ENCODE measurements around the gene RFX4.

The RFX4 gene

GRCh38 chr12:106646472-106646871 is 63.7 kb downstream of the RFX4 start:
- no peak for DNase-seq (ENCODE audit: low read depth in 3 of 3)

GRCh38 chr12:106647793-106648514 is 65.2 kb downstream of the RFX4 start:
- DNase-seq (ENCODE audit: low read depth in 3 of 3): no peak

- DNase-seq (ENCODE audit: low read depth in 3 of 3): no peak
Observed at GRCh38 chr12:106648736-106649135, 65.9 kb downstream of the RFX4 start.

DNA sequence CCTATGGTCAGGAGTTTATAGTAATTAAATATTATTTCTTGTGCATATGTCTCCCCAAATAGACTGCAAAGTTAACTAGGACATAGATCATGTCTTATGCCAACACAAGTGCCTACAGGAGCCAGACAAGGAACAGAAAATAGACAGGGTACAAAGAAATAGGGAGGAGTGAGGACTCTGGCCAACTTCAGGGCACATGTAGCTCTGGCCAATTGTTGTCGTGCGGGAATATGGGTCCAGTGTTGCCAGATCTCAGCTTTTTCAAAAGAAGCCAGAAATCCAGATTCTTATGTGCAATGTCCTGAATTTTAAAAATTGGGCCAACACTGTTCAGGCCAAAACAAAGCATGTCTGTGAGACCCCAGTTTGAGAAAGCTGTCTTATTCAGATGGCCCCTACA is 68.7 kb downstream of the RFX4 start:
- no peak for DNase-seq (ENCODE audit: low read depth in 3 of 3)

GRCh38 chr12:106652510-106653015 is 69.8 kb downstream of the RFX4 start:
- DNase-seq (ENCODE audit: low read depth in 3 of 3): no peak

GRCh38 chr12:106655577-106655976 is 72.8 kb downstream of the RFX4 start:
- DNase-seq (ENCODE audit: low read depth in 3 of 3): no peak

DNA sequence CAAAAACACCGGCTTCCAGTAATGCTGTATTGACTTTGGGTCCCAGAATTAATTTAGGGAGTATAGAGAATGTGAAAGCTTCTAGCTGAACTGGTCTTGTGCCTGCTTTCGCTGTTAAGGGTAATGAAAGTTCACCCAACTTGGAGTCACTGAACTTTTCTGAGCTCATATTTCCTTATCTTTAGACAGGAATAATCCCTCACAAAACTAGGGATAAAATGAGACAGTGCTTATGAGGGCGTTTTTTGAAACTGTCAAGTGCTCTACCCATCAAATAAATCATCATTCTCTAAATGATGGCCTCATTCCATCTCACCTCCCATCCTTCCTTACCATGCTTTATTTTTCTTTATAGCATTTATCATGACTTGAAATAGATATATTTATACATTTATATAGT is 74.7 kb downstream of the RFX4 start:
- no peak for DNase-seq (ENCODE audit: low read depth in 3 of 3)

DNA sequence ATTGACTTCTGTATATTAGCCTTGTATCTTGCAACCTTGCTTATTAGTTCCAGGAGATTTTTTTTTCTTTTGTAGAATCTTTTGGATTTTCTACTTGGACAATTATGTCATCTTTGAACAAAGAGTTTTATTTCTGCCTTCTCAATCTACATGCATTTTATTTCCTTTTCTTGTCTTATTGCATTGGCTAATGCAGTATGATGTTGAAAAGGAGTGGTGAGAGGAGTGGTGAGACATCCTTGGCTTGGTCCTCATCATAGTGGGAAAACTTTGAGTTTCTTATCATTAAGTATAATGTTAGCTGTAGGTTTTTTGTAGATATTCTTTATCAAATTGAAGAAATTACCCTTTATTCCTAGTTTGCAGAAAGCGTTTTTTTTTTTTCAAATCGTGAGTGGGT is 80.6 kb downstream of the RFX4 start:
- DNase-seq (ENCODE audit: low read depth in 3 of 3): no peak

GRCh38 chr12:106669216-106669615 is 86.4 kb downstream of the RFX4 start:
- no peak for DNase-seq (ENCODE audit: low read depth in 3 of 3)

DNA sequence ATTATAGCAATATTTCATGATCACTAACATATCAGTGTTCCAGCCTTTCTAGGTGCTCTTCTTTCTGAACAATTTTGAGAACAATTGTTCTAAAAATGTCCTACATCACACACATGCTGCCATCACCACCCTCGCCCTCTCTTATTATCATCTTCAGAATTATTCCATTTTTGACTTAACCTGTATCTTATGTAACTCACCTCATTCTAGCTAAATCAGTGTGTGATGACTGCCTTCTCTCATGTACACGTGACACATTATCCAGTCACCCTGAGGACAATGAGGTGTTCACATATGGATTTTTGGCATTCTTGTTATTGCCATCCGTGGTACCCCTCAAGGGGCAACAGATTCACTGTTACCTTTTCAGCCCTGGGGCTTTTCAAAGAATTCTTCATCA is 87.3 kb downstream of the RFX4 start:
- no peak for DNase-seq (ENCODE audit: low read depth in 3 of 3)

- no peak for DNase-seq (ENCODE audit: low read depth in 3 of 3)
Observed at GRCh38 chr12:106671840-106672239, 89.0 kb downstream of the RFX4 start.

DNA sequence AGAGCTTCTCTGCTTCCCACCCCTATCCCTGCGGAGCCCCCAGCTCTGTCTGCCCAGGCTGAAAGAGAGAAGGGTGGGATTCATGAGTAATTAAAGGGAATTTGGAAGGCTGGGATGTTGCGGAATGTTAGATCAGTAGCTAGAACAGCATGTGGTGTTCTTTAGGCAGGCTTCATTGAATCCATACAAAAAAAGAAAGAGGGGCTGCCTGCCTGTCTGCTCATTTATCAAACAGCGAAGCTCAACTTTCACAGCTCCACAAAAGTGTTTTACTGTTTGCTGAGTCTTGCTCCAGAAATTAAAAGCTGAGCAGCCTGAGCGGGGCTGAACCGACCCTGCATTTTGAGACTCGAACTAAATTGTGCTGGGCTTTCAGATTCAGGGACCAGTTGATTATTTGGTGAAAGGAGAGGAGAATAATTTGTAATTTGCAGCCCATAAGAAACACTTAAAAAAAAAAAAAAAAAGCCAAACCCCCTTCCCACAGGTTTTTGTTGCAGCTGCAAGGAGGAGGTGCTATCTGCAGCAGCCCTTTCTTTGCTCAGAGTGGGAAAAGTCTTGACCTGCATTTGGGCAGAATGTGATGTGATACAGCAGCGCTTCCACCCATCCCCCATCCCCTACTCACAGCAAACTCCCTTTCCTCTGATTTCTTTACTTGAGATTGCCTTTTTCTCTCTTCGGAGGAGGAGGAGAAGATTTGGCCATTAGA is 89.7 kb downstream of the RFX4 start:
- no peak for DNase-seq (ENCODE audit: low read depth in 3 of 3)

- DNase-seq (ENCODE audit: low read depth in 3 of 3): no peak
Observed at GRCh38 chr12:106673141-106673540, 90.3 kb downstream of the RFX4 start.

- no peak for DNase-seq (ENCODE audit: low read depth in 3 of 3)
Observed at GRCh38 chr12:106675651-106676435, 93.0 kb downstream of the RFX4 start.

DNA sequence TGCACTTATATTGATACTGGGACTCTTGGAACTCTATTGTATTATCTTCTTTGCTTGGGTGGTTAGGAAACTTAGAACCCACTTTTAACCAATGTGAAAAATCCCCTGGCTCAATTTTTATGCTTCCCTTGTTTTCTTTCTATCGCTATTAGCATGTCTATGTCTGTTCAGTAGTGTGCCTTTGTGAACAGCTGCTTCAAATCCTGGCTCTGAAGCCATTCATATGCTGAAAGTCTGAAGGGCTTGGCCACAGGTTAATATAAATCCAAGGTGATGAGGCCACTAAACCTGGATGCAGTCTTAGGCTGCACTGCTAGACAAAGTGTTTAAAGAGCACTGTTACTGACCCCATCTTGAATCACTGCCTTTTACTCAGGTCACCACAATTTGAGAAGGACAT is 96.8 kb downstream of the RFX4 start:
- DNase-seq (ENCODE audit: low read depth in 3 of 3): no peak

DNA sequence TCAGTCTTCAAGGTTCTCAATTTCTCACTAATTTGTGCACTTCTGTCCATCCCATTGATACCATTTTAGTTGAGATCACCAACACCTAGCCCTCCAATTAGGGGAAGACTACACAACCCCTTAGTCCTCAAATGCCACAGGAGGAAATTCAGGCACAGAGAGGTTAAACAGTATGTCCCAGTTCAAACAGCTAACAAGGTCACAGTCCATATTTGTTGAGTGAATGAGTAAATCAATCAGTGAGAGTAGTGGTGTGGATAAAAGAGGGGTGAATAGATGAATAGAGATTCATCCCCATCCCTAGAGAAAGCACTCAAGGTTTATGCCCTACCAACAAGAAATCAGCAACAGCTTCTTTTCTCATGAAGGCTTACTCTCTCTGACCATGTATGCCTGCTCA is 97.5 kb downstream of the RFX4 start:
- DNase-seq (ENCODE audit: low read depth in 3 of 3): no peak

DNA sequence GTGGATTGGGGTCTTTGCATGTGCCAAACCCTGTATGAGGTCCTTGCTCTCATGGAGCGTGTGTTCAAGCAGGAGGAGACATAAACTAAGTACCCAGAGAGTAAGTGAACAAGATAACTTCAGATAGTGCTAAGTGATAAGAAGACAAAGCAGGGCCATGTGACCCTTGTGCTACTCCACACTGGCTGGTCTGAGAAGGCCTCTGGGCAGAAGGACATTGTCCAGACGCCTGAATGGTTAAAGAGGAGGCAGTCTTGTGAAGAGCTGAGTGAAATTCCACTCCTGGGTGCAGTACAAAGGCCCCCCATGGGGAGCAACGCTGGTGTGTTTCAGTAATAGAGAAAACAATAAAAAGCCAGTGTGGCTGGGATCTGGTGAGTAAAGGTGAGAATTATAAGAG is 98.4 kb downstream of the RFX4 start:
- no peak for DNase-seq (ENCODE audit: low read depth in 3 of 3)

GRCh38 chr12:106682594-106683234 is 99.9 kb downstream of the RFX4 start:
- no peak for DNase-seq (ENCODE audit: low read depth in 3 of 3)

- DNase-seq (ENCODE audit: low read depth in 3 of 3): no peak
Observed at GRCh38 chr12:106684497-106684896, 101.7 kb downstream of the RFX4 start.

DNA sequence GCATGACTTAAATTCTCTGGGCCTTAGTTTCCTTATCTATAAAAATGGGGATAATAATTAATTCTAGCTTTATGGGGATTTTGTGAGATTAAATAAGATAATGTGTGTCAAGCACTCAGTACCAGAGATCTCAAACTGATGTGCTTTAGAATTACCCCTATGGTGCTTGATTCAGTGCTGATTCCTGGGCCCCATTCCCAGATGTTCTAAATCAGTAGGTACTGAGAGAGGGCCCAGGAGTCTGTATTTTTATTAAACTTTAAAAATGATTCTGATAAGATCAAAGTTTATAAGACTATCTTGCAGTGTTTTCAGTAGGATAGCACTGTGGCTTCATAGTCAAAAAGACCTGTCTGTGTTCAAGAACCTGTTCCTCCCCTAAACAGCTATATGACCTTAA is 102.6 kb downstream of the RFX4 start:
- no peak for DNase-seq (ENCODE audit: low read depth in 3 of 3)

DNA sequence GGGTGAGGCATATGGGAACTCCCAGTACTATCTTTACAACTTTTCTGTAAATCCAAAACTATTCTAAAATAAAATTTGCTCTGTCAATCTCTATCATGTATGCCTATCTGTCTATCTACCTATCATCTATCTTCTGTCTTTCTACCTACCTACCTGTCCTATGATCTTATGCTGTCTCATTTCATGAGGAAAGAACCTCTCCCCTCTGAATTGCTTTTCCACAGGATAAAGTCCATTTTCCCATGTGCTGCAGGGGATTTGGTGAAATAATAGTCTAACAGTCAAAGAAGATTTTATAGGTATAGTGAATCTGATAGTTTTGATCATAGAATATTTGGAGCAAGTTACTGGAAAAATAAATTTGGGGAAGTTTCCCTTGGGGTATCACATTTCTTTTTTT is 104.9 kb downstream of the RFX4 start:
- no peak for DNase-seq (ENCODE audit: low read depth in 3 of 3)

All from stimulated activated CD4-positive, alpha-beta T cell treated with anti-CD3 and anti-CD28 coated beads, TNF-alpha, amount 100 ng/mL, for 4 hours (primary cell).